Glomerular endothelial cell (primary cell): Measurements from ENCODE around the gene CYP2C9. TPM values are rescaled to one million over a fixed set of nuclear protein-coding genes. Genes with fewer than 3 reads are reported as not detected.
A peak's percentile ranks its signal among the peaks of the same experiment; 100 is the strongest.
"Not testable (repeated sequence)": the region's sequence is repeated elsewhere in the genome, so short reads cannot be mapped to it uniquely, and the experiment has no call there.

Experiments
- DNase-seq: peaks from one replicate; pipeline ENCODE4 v3.0.0-alpha.2; 2011; ENCODE audit warnings: low read depth, low spot score; ENCODE audit errors: extremely low read depth
- total RNA-seq: library from RNA; depleted of rRNA; stranded (reverse); fragments of >200 nt; gene quantifications from 2 replicates; pipeline ENCODE4 v1.2.3, GENCODE V29; 2015

CYP2C9 gene
- total RNA-seq = not detected in 2 replicates

DNA sequence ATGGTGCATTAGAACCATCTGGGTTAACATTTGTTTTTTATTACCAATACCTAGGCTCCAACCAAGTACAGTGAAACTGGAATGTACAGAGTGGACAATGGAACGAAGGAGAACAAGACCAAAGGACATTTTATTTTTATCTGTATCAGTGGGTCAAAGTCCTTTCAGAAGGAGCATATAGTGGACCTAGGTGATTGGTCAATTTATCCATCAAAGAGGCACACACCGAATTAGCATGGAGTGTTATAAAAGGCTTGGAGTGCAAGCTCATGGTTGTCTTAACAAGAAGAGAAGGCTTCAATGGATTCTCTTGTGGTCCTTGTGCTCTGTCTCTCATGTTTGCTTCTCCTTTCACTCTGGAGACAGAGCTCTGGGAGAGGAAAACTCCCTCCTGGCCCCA lies at the start of gene CYP2C9:
CYP2C9 (plus strand) TSS at position 276 of the 400 bp plus-strand sequence; CDS start at position 301, 25 bp downstream.
- DNase-seq = no peak

DNA sequence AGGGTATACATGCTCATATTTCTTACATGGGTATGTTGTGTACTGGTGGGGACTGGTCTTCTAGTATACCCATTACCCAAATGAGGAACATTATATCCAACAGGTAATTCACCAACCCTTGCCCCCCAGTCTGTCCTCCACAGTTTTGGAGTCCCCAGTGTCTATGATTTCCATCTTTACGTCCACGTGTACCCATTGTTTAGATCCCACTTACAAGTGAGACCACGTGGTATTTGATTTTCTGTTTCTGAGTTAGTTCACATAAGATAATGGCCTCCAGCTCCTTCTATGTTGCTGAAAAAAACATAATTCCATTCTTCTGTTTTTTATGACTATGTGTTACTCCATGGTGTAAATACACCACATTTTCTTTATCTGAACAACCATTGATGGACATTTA lies 49.3 kb upstream of the CYP2C9 start:
- no peak for DNase-seq

DNA sequence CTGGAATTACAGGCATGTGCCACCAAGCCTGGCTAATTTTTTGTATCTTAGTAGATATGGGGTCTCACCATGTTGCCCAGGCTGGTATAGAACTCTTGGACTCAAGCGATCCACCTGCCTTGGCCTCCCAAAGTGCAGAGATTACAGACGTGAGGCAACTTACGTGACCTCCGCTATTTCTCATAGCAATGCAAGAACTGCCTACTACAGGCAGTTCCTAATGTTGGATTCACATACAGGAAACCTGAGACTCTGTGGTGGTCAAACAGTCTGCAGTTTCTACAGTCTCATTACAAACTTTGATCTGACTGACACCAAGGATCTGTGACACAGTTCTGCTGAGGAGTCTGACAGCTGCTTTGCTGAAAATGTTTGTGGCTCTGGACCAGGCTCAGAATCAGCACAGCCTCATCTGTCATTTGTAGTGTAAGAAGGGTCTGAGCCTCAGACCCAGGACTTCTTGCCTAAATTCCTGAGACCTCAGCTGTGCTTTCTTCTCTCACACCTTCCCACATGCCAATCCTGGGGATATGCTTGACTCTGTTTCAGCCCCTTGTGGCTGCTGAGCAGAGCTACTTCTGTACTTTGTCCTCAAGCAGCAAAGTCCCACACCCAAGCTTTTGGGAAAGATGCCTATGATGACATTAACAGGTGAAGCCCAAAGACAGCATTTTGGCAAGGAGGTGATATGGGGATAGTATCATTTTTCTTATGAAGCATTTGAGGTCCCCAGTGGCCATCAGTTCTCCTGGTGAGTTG lies 48.0 kb upstream of the CYP2C9 start:
- no peak for DNase-seq

DNA sequence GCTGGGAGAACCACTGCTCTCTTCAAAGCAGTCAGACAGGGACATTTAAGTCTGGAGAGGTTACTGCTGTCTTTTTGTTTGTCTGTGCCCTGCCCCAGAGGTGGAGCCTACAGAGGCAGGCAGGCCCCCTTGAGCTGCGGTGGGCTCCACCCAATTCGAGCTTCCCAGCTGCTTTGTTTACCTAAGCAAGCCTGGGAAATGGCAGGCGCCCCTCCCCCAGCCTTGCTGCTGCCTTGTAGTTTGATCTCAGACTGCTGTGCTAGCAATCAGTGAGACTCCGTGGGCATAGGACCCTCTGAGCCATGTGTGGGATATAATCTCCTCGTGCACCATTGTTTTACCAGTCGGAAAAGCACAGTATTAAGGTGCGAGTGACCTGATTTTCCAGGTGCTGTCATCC lies 40.0 kb upstream of the CYP2C9 start:
- DNase-seq = not testable (repeated sequence)

DNA sequence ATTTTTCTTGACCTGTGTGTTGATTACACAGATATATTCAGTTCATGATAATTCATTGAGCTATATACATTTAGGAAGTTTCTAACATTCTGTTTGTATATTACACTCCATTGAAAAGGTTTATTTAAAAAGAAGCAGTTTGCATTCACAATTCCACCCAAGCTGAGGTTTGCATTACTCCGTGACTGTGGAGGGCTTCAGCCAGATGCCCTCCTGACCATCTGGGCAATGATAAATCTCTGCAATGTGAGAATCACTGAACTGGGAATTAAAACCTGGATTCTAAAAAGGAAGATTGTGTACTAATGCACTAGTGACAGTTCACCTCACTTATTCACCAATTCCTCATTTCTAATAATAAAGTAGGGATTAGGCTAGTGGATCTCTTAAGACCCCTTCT lies 36.4 kb upstream of the CYP2C9 start:
- DNase-seq = no peak

DNA sequence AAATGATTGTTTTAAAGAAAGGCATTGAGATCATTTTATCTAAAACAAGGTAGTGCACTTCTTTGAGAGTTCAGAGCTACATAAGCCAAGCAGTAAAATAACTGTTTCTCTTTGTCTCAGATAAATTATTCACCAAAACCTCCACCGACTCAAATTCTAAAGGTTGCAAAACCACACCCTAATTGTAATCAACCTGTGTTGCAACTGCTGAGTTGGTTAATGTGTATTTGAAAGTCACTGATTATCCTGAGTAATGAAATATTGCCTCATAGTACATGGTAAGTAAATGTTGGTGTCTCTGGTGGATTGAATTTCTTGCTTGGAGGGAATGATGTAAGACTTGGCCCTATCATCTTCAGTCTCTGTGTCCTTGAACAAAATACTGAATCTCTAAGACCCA lies 35.9 kb upstream of the CYP2C9 start:
- no peak for DNase-seq

DNA sequence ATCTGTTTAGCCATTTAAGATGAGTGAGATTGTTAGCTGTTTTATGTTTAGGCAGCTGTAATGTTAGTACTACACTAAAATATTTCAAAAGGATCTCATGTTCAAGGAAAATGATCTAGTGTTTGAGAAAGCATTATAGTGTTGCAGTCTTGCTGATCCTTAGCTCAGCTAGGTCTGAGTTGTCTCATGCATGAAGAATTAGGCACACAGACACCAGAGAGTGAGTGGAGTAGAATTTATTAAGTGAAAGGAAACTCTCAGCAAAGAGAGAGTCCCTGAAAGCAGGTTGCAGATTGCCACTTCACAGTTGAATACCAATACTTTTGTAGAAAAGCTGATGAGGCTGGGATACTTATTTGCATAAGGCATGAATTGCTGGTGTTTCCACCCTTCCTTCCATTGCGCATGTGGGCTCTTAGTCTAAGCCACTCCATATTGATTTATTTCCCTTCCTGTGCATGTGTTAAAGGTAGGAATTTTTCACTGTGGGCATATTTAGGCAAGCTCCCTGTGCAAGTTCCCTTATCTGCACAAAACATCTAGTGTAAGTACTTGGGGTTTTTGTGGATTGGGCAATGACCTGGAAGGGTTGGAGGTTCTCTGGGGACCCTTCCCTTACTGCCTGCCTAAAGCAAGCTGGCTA lies 33.8 kb upstream of the CYP2C9 start:
- not testable (repeated sequence) for DNase-seq

DNA sequence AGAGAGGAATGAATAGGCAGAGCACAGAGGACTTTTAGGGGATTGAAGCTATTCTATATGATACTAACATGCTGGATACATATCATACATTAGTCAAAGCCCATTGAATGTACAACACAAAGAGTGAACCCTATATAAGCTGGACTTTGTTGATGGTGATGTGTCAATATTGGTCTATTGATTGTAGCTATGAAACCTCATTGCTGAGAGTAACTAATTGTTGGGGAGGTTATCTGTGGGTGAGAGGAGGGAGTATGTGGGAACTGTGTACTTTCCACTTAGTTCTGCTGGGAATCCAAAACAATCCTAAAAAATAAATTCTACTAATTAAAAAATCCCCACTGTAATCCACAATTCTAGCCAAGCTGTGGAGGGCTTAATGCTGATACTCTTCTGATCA lies 22.0 kb upstream of the CYP2C9 start:
- DNase-seq = no peak

DNA sequence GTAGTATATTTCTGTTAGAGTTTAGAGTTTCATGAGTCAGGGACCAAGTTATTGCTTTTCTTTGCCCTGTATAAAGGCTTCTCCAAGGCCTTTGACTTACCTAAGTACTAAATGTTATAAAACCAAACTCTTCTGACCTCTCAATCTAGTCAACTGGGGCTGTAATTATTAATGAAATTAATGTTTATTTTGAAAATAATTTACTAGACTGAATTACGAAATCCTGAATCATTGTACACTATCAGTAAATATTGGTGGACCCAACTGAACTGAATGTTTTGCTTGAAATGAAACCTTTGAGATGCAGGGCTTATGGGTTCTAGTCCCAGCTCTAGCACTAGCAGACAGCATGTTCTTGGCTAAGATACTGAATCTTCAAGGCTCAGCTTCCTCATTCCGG lies 1.7 kb upstream of the CYP2C9 start:
- DNase-seq = no peak

DNA sequence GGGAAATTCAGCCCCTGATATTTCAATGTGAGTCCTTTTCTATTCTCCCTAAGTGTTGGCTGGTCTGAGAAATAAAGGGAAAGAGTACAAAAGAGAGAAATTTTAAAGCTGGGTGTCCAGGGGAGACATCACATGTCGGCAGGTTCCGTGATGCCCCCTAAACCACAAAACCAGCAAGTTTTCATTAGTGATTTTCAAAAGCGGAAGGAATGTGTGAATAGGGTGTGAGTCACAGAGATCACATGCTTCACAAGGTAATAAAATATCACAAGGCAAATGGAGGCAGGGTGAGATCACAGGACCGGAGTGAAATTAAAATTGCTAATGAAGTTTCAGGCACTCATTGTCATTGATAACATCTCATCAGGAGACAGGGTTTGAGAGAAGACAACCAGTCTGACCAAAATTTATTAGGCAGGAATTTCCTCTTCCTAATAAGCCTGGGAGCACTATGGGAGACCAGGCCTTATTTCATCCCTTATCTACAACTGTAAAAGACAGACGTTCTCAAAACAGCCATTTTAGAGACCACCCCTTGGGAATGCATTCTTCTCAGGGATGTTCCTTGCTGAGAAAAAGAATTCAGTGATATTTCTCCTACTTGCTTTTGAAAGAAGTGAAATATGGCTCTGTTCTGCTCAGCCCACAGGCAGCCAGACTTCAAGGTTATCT lies 5.1 kb downstream of the CYP2C9 start:
- DNase-seq = not testable (repeated sequence)

DNA sequence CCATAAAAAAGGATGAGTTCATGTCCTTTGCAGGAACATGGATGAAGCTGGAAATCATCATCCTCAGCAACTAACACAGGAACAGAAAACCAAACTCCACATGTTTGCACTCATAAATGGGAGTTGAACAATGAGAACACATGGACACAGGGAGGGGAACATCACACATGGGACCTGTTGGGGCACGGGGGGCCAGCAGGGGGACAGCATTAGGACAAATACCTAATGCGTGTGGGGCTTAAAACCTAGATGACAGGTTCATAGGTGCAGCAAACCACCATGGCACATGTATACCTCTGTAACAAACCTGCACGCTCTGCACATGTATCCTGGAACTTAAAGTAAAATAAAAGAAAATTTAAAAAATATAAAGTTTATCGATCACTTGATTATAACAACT lies 7.7 kb downstream of the CYP2C9 start:
- not testable (repeated sequence) for DNase-seq

DNA sequence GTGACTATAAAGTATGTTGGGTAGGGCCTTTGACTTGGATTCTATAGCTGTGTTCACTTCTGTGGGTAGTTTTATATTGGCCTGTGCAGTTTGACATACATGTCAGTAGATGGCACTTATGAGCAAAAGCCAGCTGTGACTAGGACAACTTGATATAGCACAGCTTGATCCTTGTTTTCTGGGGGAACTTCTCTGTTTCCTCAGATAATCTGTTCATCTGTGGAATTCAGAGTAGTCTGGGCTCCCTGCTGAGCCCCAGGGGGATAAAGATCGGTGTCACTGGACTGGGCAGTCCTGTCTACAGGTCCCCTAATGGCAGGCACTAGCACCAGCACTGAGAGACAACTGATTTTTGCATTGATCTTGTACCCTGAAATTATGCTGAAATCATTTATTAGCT lies 25.4 kb downstream of the CYP2C9 start:
- DNase-seq = peak; percentile 1

DNA sequence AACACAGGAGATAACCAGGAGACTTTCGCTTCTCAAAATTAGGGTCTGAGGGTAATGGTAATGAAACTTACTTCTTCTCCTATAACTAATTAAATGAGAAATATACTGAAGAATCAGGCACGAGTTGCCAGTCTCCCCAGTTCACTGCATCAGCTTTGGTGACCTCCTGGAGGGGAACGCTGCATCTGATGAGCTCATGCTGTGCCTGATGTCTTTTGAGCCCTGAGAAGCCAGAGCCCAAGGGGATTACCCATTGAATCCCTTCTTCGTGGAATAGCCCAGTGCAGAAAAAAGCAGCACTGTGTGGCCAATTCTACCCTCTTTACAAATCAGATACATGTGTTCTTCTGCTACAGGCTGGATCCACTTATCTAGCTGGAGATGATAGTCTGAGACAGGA lies 45.1 kb downstream of the CYP2C9 start:
- DNase-seq = no peak

DNA sequence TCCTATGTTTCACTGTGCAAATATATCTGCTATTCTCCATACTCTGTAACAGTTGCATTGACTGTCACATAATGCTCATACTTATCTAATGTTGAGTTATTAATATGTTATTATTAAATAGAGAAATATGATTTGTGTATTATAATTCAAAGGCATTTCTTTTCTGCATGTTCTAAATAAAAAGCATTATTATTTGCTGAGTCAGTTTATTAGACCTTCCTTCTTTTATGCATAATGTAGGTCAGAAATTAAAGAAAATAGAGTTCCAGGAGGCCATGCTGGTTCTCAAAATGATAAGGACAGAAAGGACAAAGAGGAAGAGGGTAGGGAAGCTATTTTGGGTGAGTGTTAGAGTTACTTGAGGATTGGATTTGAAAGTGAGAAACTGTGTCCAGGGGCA lies 50.7 kb downstream of the CYP2C9 start:
- no peak for DNase-seq

DNA sequence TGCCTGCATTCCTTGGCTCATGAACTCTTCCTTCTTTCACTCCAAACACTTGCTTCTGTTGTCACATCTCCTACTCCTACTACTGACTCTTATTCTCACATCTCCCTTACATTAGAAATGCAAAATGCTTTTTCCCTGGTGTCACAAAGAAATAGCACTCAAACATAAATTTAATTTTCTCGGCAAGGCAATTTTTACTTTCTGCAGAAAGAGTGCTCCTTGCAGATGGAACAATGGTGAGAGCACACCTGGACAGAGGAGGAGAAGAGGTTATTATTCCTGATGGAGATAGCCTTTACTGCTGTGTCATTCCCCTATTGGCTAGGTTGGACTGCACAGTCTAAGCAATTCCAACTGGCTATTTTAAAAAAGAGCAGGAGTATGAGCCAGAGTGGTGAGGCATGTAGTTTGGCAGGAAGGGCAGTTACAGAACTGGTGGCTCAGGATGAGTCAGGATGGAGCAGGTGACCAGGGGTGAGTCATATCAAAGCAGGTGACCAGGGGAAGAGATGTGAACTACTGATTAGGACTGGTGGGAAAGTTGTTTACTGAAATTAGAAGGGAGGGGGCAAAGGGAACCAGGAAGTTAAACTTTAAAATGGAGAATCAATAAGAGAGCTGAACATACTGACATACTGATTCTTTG lies 52.9 kb downstream of the CYP2C9 start:
- DNase-seq = no peak

DNA sequence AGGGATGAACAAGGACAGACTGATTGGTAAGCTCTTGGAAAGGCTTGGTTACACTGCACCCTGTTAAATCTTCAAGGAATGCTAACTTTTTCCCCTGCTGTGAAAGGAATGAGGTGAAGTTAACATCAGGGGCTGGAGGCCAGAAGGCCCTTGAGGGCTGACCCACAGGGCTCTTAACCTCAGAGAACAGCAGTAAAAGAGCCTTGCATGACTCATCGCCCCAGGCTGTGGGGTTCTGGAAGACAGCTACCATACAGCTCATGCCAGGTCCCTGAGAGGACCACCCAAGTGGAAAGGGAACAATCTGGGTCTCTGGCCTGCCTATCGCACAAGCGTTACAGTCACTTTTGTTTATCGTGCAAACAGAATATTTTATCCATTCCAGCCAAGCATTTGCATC lies 54.4 kb downstream of the CYP2C9 start:
- no peak for DNase-seq

DNA sequence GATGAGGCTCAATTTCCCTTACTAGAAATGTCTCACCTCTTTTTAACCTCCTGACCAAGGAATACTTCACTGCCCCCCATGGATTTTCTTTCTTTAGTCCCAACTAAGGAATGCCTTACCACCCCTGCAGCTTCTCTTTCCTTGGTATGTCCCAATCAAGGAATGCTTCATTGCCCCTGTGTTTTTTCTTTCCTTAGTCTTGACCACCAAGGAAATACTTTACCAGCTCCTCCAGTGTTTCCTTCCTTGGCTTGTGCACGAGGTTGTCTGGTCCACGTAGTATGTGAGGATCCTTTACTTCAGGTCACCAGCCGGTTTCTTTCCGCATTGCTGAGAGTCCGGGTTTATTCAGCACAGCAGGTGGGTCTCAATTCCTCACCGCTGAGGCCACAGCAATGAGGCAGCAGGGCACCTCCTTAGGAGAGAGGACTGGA lies 59.3 kb downstream of the CYP2C9 start:
- no peak for DNase-seq

DNA sequence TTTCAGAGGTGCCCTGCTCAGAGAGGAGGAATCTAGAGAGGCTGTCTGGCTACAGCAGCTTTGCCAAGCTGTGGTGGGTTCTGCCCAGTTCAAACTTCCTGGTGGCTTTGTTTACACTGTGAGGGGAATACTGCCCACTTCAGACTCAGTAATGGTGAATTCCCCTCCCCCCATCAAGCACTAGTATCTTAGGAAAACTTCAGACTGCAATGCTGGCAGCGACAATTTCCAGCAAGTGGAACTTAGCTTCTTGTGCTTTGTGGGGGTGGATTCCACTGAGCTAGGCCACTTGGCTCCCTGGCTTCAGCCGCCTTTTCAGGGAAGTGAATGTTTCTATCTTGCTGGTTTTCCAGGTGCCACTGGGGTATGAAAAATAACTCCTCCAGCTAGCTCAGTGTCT lies 88.0 kb downstream of the CYP2C9 start:
- DNase-seq = no peak

DNA sequence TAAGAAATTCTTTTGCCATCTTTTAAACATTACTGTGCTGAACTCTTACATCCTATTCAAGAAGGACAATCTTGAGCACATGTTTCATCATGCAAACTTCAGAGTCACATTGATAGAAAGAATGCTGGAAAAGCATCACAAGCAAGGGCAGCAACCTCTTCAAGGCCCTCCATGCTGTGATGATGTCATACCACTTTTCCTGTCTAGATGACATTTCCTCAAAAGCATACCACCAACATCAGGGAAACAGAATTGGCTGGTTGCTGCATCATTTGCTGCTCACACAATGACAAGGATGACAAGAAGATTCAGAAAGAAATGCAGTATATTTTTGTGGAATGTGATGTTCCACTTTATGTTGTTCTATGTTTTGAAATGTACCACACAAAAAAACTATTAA lies 93.2 kb downstream of the CYP2C9 start:
- DNase-seq = no peak

DNA sequence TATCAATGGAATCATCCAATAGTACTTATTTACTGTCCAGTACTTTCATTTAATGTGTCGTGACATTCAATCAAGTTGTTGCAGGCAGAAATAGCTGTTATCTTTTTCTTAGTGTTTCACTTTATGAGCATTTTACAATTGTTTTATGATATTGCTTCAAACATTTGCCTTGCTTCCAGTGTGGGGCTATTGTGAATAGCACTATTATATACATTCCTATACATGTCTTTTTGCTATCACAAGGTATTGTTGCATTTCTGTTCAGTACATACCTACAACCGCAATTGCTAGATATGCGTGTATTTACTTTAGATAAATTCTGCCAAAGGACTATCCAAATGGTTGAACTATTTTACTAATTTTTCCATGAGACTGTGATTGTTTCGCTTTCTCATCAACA lies 95.9 kb downstream of the CYP2C9 start:
- no peak for DNase-seq
